HG02840 (cell line): Measurements from ENCODE around the gene NOP53.
"Not testable (repeated sequence)": the region's sequence is repeated elsewhere in the genome, so short reads cannot be mapped to it uniquely, and the experiment has no call there.

Experiments used
- ATAC-seq: cut with Tn5 transposase; IDR thresholded peaks from one replicate; pipeline ENCODE4 v1.9.1; 2021; ENCODE audit warnings: mild to moderate bottlenecking, moderate library complexity, moderate number of reproducible peaks; ENCODE audit not compliant: unreplicated experiment, low FRiP score

The NOP53 gene

DNA sequence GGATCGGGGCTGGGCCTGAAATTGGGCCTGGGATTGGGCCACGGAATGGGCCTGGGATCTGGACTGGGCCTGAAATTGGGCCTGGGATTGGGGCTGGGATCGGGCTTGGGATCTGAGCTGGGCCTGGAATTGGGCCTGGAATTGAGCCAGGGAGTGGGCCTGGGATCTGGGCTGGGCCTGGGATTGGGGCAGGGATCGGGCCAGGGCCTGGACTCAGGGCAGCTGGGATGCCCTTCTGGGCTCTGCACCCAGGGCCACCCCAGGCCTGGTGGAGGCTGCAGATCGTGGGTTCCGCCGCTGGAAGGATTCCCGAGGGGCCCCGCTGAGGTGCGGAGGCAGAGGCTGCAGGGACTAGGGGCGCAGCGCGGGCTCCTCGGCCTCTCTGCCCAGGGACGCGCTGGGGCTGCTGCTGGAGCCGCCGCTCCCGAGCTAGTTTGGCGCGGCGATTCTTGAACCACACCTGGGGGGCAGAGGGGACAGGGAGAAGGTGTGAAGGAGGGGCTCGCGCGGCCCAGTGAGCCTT, 57.2 kb downstream of the NOP53 start:
- no peak for ATAC-seq

GRCh38 chr19:47803148-47803547, 57.8 kb downstream of the NOP53 start:
- ATAC-seq, result not testable (repeated sequence)

GRCh38 chr19:47803671-47804070, 58.3 kb downstream of the NOP53 start:
- ATAC-seq, result not testable (repeated sequence)

GRCh38 chr19:47804451-47804850, 59.1 kb downstream of the NOP53 start, which contains the start of gene TPRX1:
Gene TPRX1, minus strand, starts transcription at chr19:47804551. Its CDS starts 12 bp downstream, at chr19:47804539.
- ATAC-seq, result not testable (repeated sequence)

GRCh38 chr19:47805313-47805712, 60.0 kb downstream of the NOP53 start:
- no peak for ATAC-seq

DNA sequence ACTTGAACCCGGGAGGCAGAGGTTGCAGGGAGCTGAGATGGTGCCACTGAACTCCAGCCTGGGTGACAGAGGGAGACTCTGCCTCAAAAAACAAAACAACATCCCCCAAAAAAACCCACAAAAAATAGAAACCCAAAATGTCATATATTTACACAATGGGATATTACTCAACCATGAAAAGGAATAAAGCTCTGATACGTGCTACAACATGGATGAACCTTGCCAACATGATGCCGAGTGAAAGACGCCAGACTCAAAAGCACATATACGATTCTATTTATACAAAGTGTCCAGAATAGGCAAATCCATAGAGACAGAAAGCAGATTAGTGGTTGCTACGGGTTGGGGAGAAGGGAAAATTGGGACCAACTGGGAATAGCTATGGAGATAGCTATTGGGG, 61.1 kb downstream of the NOP53 start:
- no peak for ATAC-seq
